HUES64 (cell line): Measurements from ENCODE around the gene YARS2.
"Not testable (repeated sequence)": the region's sequence is repeated elsewhere in the genome, so short reads cannot be mapped to it uniquely, and the experiment has no call there.

ENCODE experiments used
- H3K27ac ChIP-seq: 2 replicates; pipeline ENCODE4 v1.7.0; 2013; ENCODE audit warnings: low read depth, low read length, inconsistent platforms
- H3K27me3 ChIP-seq: 2 replicates; pipeline ENCODE4 v1.6.1; 2013; ENCODE audit warnings: mild to moderate bottlenecking, low read length; ENCODE audit not compliant: insufficient read depth
- H3K36me3 ChIP-seq: 2 replicates; pipeline ENCODE4 v1.6.1; 2013; ENCODE audit warnings: mild to moderate bottlenecking, low read length; ENCODE audit not compliant: insufficient read depth
- H3K4me1 ChIP-seq: 2 replicates; pipeline ENCODE4 v1.6.1; 2013; ENCODE audit warnings: mild to moderate bottlenecking, low read length, moderate library complexity; ENCODE audit not compliant: insufficient read depth
- H3K4me3 ChIP-seq: 2 replicates; pipeline ENCODE4 v1.5.1; 2013; ENCODE audit warnings: mild to moderate bottlenecking, low read length, moderate library complexity
- H3K9ac ChIP-seq: 2 replicates; pipeline ENCODE4 v1.6.1; 2013; ENCODE audit warnings: mild to moderate bottlenecking, low read depth, low read length
- H3K9me3 ChIP-seq: 2 replicates; pipeline ENCODE4 v1.6.1; 2013; ENCODE audit warnings: low read depth, low read length; ENCODE audit not compliant: insufficient read depth
- WGBS: fragments of 150-250, 120-280 bp; methylation state at CpG from one replicate; pipeline ENCODE4 v1.1.7; 2013; ENCODE audit warnings: missing lambda C conversion rate; 5-methylcytosine and 5-hydroxymethylcytosine counted together

The YARS2 gene

DNA sequence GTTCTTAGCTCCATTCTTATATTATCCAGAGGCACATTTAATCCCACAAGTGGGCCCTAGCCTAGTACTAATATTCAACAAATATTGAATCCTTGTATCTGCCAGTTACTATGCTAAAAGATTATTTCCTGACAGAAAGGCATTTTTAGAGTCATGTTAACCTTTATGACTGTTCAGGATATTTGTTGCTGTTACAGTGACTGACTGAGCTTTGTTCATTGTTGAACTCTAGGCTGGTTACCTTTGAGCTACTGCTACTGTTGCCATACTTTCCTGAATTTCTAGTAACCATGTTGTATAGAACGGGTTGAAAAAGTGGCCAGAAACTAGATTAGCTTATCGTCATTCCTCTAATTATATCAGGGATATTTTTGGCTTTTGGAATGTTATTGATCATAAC lies 46.8 kb downstream of the YARS2 start:
- H3K4me3 ChIP-seq: no peak overlapping the region
- H3K27ac ChIP-seq: no peak overlapping the region
- H3K4me1 ChIP-seq: no peaks in the 10 kb centered on the region
- no peak overlapping the region for H3K9ac ChIP-seq
- WGBS: 100% methylated on average over 1 of the region's 2 CpGs
- no peaks in the 10 kb centered on the region for H3K27me3 ChIP-seq
- H3K36me3 ChIP-seq: peaks cover 83% of the 10 kb centered on the region
- H3K9me3 ChIP-seq: no peaks in the 10 kb centered on the region

DNA sequence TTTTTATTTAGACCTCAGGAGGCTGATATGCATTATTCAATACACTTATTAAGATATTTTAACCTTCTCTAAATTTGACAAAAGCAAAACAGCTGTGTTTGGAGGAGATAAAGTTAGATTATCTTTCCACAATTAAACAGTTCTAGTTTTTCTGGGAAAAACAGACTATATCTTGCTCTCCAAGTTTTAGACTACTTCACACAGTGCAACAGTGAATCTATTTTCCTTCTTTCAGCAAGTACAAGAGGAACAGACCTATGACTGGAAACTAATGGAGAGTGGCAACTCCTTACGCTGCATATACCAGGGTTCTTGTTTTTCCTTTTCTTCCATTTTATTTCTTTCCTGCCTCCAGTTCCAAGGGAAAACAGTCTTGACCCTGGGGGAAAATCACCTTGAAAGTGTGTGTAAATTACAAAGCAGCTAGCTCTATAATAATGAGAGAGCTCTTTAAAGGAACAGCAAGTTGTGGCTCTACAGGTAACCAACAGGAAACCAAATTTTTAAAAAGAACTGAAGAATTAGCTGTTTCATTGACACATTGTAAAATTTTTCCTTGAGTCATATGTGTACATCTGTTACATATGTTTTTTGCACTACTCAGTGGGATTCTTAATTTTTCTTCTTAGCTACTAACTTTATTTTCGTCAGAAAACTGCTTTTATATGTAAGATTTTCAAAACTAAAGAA lies 49.2 kb downstream of the YARS2 start:
- Histone ChIP-seq H3K4me1 (no peaks in the 10 kb centered on the region), H3K27ac (no peak overlapping the region), H3K4me3 (no peak overlapping the region), H3K9me3 (no peaks in the 10 kb centered on the region), H3K27me3 (no peaks in the 10 kb centered on the region), H3K9ac (no peak overlapping the region), H3K36me3 (peaks cover 80% of the 10 kb centered on the region)
- 97% methylated on average over 2 of the region's 2 CpGs for WGBS

GRCh38 chr12:32705783-32706182 lies 49.9 kb downstream of the YARS2 start:
- H3K4me1 ChIP-seq: no peaks in the 10 kb centered on the region
- no peak overlapping the region for H3K27ac ChIP-seq
- H3K27me3 ChIP-seq: no peaks in the 10 kb centered on the region
- H3K4me3 ChIP-seq: no peak overlapping the region
- peaks cover 76% of the 10 kb centered on the region for H3K36me3 ChIP-seq
- H3K9me3 ChIP-seq: no peaks in the 10 kb centered on the region
- H3K9ac ChIP-seq: no peak overlapping the region

- no peaks in the 10 kb centered on the region for H3K27me3 ChIP-seq
- H3K9ac ChIP-seq: no peak overlapping the region
- no peak overlapping the region for H3K4me3 ChIP-seq
- peaks cover 49% of the 10 kb centered on the region for H3K36me3 ChIP-seq
- peaks cover 2% of the 10 kb centered on the region for H3K4me1 ChIP-seq
- 100% methylated on average over 1 of the region's 1 CpG for WGBS
- H3K27ac ChIP-seq: no peak overlapping the region
- no peaks in the 10 kb centered on the region for H3K9me3 ChIP-seq
Observed at GRCh38 chr12:32702946-32703345, 52.8 kb downstream of the YARS2 start.

DNA sequence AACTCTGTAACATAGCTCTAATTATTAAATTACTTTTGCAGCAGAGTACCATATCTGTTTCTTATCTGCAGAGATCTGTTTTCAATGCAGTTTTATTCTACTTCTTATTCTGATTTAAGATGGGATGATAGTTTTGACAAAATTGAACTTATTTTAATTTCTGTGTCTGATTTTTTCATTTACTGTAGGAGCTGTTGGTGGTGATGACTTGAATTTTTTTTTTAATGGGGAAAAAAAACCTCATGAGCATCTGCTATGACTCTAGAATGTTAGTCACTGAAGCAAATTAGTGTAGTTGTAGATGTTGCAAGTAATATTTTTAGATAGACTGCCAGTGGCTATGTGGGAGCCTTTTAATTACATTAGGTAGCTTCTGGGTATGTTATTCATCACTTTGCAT lies 53.2 kb downstream of the YARS2 start:
- Histone ChIP-seq H3K4me1 (peaks cover 5% of the 10 kb centered on the region), H3K9ac (no peak overlapping the region), H3K36me3 (peaks cover 46% of the 10 kb centered on the region), H3K27me3 (no peaks in the 10 kb centered on the region), H3K27ac (no peak overlapping the region), H3K9me3 (no peaks in the 10 kb centered on the region), H3K4me3 (no peak overlapping the region)

GRCh38 chr12:32699437-32699836 lies 56.3 kb downstream of the YARS2 start:
- H3K9ac ChIP-seq, H3K4me1 ChIP-seq, H3K4me3 ChIP-seq, H3K27me3 ChIP-seq, H3K27ac ChIP-seq, H3K9me3 ChIP-seq: not testable (repeated sequence)
- H3K36me3 ChIP-seq: peaks cover 37% of the 10 kb centered on the region
- 97% methylated on average over 7 of the region's 8 CpGs for WGBS

GRCh38 chr12:32698285-32698684 lies 57.4 kb downstream of the YARS2 start:
- Histone ChIP-seq H3K9me3 (no peaks in the 10 kb centered on the region), H3K4me1 (peaks cover 7% of the 10 kb centered on the region), H3K4me3 (no peak overlapping the region), H3K27me3 (no peaks in the 10 kb centered on the region), H3K36me3 (peaks cover 35% of the 10 kb centered on the region), H3K27ac (no peak overlapping the region), H3K9ac (no peak overlapping the region)
- WGBS: 73% methylated on average over 1 of the region's 2 CpGs

DNA sequence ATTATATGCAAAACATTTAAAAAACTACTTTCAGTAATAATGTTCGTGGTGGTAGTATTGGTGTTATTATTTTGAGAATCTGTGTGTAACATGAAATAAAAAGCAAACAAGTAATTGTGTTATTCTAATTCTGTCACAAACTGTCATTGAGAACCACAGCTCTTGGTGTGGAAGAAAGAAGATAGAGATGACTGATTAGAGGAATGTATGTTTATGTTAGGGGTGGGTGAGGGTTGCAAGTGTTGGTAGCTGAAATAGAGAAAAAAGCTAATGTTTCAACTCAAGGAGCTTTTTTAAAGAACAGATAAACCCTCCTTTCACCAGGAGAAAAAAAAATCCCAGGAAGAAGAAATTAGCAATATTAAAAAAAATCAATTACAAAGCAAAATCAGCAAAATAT lies 58.3 kb downstream of the YARS2 start:
- Histone ChIP-seq H3K4me1 (peaks cover 7% of the 10 kb centered on the region), H3K4me3 (no peak overlapping the region), H3K9ac (no peak overlapping the region), H3K9me3 (no peaks in the 10 kb centered on the region), H3K27me3 (no peaks in the 10 kb centered on the region), H3K27ac (no peak overlapping the region), H3K36me3 (peaks cover 26% of the 10 kb centered on the region)
- 92% methylated on average over 1 of the region's 1 CpG for WGBS
